ENCODE measurements around the gene DACH1. TPM values are rescaled to one million over a fixed set of nuclear protein-coding genes. Genes with fewer than 3 reads are reported as not detected.

Gene DACH1
- total and polyA plus RNA-seq, 2 of the 13 experiments (the other 11 are each of a cell fraction or from before 2014, with no cell fraction given) = not detected

DNA sequence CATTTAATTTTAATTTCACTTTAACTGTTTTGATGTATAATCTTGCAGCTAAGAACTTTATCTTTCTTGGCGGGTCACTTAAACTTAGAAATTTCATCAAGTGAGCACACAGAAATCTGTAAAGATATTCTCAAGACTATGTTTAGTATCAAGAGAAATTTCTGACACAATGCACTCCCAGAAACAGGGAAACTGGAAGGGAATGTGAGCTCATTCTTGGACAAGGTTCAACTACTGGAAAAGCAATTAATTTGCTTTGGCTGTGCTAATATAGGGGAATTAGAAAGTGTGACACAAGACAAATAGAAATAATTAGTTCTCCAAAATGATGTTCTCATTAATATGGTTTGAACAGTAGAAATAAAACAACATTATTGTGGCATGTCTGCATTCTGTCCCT lies 402.3 kb downstream of the DACH1 start:
- no peak for DNase-seq (ENCODE audit: low spot score)
- no peak overlapping the region for H3K4me2 ChIP-seq (ENCODE audit: low read depth, low read length)
- TF ChIP-seq ZSCAN12 (CRISPR knock-in tag; IDR thresholded peaks at IDR 0.05) (no peak), EZH2 (conservative IDR thresholded peaks at IDR 0.05; ENCODE audit: low read depth, low read length) (no peak), GABPB1 (CRISPR knock-in tag; IDR thresholded peaks at IDR 0.05) (no peak), NR2F2 (IDR thresholded peaks at IDR 0.05; ENCODE audit: borderline replicate concordance, low read depth) (no peak), PHF20 (CRISPR knock-in tag; IDR thresholded peaks at IDR 0.05) (no peak), ZFP37 (CRISPR knock-in tag; IDR thresholded peaks at IDR 0.05; ENCODE audit: borderline replicate concordance) (no peak), KMT2B (CRISPR knock-in tag; IDR thresholded peaks at IDR 0.05) (no peak), HCFC1 (IDR thresholded peaks at IDR 0.05; ENCODE audit: low read depth, low read length) (no peak), ZNF3 (CRISPR knock-in tag; IDR thresholded peaks at IDR 0.05) (no peak), ZNF232 (CRISPR knock-in tag; IDR thresholded peaks at IDR 0.05; ENCODE audit: borderline replicate concordance) (no peak), HOXA7 (CRISPR knock-in tag; IDR thresholded peaks at IDR 0.05) (no peak)
- TF ChIP-seq, protein P1, sequence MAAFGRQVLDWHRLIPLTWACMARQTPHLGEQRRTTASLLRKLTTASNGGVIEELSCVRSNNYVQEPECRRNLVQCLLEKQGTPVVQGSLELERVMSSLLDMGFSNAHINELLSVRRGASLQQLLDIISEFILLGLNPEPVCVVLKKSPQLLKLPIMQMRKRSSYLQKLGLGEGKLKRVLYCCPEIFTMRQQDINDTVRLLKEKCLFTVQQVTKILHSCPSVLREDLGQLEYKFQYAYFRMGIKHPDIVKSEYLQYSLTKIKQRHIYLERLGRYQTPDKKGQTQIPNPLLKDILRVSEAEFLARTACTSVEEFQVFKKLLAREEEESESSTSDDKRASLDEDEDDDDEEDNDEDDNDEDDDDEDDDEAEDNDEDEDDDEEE (CRISPR knock-in tag; IDR thresholded peaks at IDR 0.05) = no peak
- TF ChIP-seq, protein P2, sequence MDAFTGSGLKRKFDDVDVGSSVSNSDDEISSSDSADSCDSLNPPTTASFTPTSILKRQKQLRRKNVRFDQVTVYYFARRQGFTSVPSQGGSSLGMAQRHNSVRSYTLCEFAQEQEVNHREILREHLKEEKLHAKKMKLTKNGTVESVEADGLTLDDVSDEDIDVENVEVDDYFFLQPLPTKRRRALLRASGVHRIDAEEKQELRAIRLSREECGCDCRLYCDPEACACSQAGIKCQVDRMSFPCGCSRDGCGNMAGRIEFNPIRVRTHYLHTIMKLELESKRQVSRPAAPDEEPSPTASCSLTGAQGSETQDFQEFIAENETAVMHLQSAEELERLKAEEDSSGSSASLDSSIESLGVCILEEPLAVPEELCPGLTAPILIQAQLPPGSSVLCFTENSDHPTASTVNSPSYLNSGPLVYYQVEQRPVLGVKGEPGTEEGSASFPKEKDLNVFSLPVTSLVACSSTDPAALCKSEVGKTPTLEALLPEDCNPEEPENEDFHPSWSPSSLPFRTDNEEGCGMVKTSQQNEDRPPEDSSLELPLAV (CRISPR knock-in tag; conservative IDR thresholded peaks at IDR 0.05; ENCODE audit: low read depth) = no peak
- TF ChIP-seq, protein P3, sequence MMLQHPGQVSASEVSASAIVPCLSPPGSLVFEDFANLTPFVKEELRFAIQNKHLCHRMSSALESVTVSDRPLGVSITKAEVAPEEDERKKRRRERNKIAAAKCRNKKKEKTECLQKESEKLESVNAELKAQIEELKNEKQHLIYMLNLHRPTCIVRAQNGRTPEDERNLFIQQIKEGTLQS (CRISPR knock-in tag; IDR thresholded peaks at IDR 0.05) = no peak
- TF ChIP-seq, protein P4, sequence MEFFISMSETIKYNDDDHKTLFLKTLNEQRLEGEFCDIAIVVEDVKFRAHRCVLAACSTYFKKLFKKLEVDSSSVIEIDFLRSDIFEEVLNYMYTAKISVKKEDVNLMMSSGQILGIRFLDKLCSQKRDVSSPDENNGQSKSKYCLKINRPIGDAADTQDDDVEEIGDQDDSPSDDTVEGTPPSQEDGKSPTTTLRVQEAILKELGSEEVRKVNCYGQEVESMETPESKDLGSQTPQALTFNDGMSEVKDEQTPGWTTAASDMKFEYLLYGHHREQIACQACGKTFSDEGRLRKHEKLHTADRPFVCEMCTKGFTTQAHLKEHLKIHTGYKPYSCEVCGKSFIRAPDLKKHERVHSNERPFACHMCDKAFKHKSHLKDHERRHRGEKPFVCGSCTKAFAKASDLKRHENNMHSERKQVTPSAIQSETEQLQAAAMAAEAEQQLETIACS (CRISPR knock-in tag; IDR thresholded peaks at IDR 0.05) = no peak
- H3K36me3 ChIP-seq (replicated peaks in 1 of 2; ENCODE audit: control insufficient read depth in 1 of 2, insufficient read depth in 2 of 2, low read length in 2 of 2) = no peaks in the 10 kb centered on the region
- no peak overlapping the region for H3K9ac ChIP-seq (ENCODE audit: insufficient read depth, low read depth, low read length)
- no peaks in the 10 kb centered on the region for H3K9me3 ChIP-seq (ENCODE audit: low read length)
- CTCF ChIA-PET (ENCODE audit: low intra/inter-chr PET ratio, low total read pairs) = no interaction called here
- H2AFZ ChIP-seq (ENCODE audit: low read length) = no peak overlapping the region
- POLR2A ChIA-PET = no interaction called here
- no peaks in the 10 kb centered on the region for H3K79me2 ChIP-seq (ENCODE audit: insufficient read depth, low read length)
- no TSS peak for BruUV-seq (replicated peaks)
- WGBS (ENCODE audit: low lambda C conversion rate) = 98% methylated on average over 1 of the region's 1 CpG
- no peaks in the 10 kb centered on the region for H3K4me1 ChIP-seq (ENCODE audit: insufficient read depth, low read length)
- no peak overlapping the region for H3K27ac ChIP-seq (ENCODE audit: extremely low read length, insufficient read depth, low read length)
- no peak for FAIRE-seq
- no peak for ATAC-seq
- in situ Hi-C loops (cut with HindIII; ENCODE audit: extremely low pct_ligation_motif_present, low pct_unique_long_range_greater_than_20kb) = no loop called here
- no peaks in the 10 kb centered on the region for H3K27me3 ChIP-seq (ENCODE audit: control insufficient read depth in 1 of 2, insufficient read depth in 2 of 2, low read length in 2 of 2)
- H4K20me1 ChIP-seq (ENCODE audit: insufficient read depth, low read length) = no peaks in the 10 kb centered on the region
- no peak overlapping the region for H3K4me3 ChIP-seq (replicated peaks in 1 of 3; ENCODE audit: insufficient read depth in 1 of 3, low read depth in 2 of 3, low read length in 3 of 3)
- intact Hi-C loops (cut with micrococcal nuclease; ENCODE audit: unreplicated experiment) = no loop called here

All from HepG2 (cell line).